Measurements from ENCODE around the gene SND1.

DNA sequence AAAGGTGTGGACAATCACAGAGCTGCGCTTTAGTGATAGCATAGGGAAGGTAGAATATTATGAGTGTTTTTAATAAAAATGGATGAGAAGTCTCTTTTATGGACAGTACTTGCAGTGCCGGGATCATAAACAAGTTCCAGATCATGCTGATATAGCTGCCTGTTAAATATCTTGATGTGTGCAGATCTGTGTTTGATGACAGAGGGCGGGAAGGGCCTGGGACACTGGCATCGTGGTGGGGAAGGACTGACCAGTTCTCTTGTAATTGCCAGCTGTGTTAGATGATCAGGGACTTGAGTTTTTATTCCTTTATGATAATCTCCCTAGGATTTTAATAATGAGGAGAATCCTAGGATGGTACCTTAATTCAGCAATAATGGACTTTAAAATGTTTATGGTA is 14.6 kb downstream of the SND1 start:
- TF ChIP-seq, protein P1, sequence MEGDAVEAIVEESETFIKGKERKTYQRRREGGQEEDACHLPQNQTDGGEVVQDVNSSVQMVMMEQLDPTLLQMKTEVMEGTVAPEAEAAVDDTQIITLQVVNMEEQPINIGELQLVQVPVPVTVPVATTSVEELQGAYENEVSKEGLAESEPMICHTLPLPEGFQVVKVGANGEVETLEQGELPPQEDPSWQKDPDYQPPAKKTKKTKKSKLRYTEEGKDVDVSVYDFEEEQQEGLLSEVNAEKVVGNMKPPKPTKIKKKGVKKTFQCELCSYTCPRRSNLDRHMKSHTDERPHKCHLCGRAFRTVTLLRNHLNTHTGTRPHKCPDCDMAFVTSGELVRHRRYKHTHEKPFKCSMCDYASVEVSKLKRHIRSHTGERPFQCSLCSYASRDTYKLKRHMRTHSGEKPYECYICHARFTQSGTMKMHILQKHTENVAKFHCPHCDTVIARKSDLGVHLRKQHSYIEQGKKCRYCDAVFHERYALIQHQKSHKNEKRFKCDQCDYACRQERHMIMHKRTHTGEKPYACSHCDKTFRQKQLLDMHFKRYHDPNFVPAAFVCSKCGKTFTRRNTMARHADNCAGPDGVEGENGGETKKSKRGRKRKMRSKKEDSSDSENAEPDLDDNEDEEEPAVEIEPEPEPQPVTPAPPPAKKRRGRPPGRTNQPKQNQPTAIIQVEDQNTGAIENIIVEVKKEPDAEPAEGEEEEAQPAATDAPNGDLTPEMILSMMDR (IDR thresholded peaks at IDR 0.05), result no peak
- TF ChIP-seq POLR2AphosphoS5 (IDR thresholded peaks at IDR 0.05) (no peak), POLR2A (IDR thresholded peaks at IDR 0.05) (no peak)

Data from breast epithelium (tissue), 3 donors.